NCI-H1436 (cell line): ENCODE data around the gene CACNA1C.

ENCODE experiments used
- DNase-seq: peaks from one replicate; lab custom pipeline; 2025; lab: John Stamatoyannopoulos, UW

The CACNA1C gene

GRCh38 chr12:2322554-2323120 is 269.9 kb downstream of the CACNA1C start:
- DNase-seq: peak; percentile 91

- DNase-seq: peak; percentile 65
Measured at GRCh38 chr12:2323532-2324255, 270.9 kb downstream of the CACNA1C start.

- DNase-seq: peak; percentile 95
Measured at GRCh38 chr12:2324387-2324786, 271.6 kb downstream of the CACNA1C start.

- no peak for DNase-seq
Measured at GRCh38 chr12:2325519-2325918, 272.7 kb downstream of the CACNA1C start.

- no peak for DNase-seq
Measured at GRCh38 chr12:2326470-2326869, 273.7 kb downstream of the CACNA1C start.

GRCh38 chr12:2328661-2329060 is 275.9 kb downstream of the CACNA1C start:
- no peak for DNase-seq

GRCh38 chr12:2329661-2330210 is 276.9 kb downstream of the CACNA1C start:
- DNase-seq: no peak

- DNase-seq: no peak
Measured at GRCh38 chr12:2332236-2332635, 279.4 kb downstream of the CACNA1C start.

GRCh38 chr12:2332947-2333346 is 280.2 kb downstream of the CACNA1C start:
- DNase-seq: no peak

- DNase-seq: no peak
Measured at GRCh38 chr12:2333491-2334195, 280.9 kb downstream of the CACNA1C start.

GRCh38 chr12:2334271-2334670 is 281.5 kb downstream of the CACNA1C start:
- no peak for DNase-seq

GRCh38 chr12:2334689-2335088 is 281.9 kb downstream of the CACNA1C start:
- DNase-seq: no peak

- no peak for DNase-seq
Measured at GRCh38 chr12:2335109-2335508, 282.3 kb downstream of the CACNA1C start.

- no peak for DNase-seq
Measured at GRCh38 chr12:2335513-2335912, 282.7 kb downstream of the CACNA1C start.

- no peak for DNase-seq
Measured at GRCh38 chr12:2335916-2336315, 283.1 kb downstream of the CACNA1C start.

- no peak for DNase-seq
Measured at GRCh38 chr12:2336409-2336829, 283.6 kb downstream of the CACNA1C start.

GRCh38 chr12:2337031-2338010 is 284.5 kb downstream of the CACNA1C start:
- no peak for DNase-seq

GRCh38 chr12:2338381-2338780 is 285.6 kb downstream of the CACNA1C start:
- no peak for DNase-seq

- DNase-seq: no peak
Measured at GRCh38 chr12:2338991-2339431, 286.2 kb downstream of the CACNA1C start.

GRCh38 chr12:2341051-2341751 is 288.4 kb downstream of the CACNA1C start:
- no peak for DNase-seq

GRCh38 chr12:2341871-2342270 is 289.1 kb downstream of the CACNA1C start:
- DNase-seq: no peak
